Keratinocyte (primary cell): ENCODE data around the gene CDON. TPM values are rescaled to one million over a fixed set of nuclear protein-coding genes. Genes with fewer than 3 reads are reported as not detected.

ENCODE experiments used
- DNase-seq: peaks from one replicate; pipeline ENCODE4 v3.0.0-alpha.2; 2011; ENCODE audit warnings: low read depth, missing footprints, low spot score
- FAIRE-seq: peaks from 2 replicates; lab custom pipeline; 2011; peaks lifted over from hg19 to GRCh38; lab: Jason Lieb, UNC
- H2AFZ ChIP-seq: 2 replicates; pipeline ENCODE4 v1.6.0; 2012; ENCODE audit warnings: low read length, control low read depth, inconsistent platforms; ENCODE audit not compliant: control insufficient read depth
- H3K27ac ChIP-seq: 2 replicates; pipeline ENCODE4 v1.5.1; 2011; ENCODE audit warnings: low read length; ENCODE audit not compliant: control insufficient read depth, insufficient read depth
- H3K27me3 ChIP-seq: 3 replicates; pipeline ENCODE4 v1.6.0; 2011; ENCODE audit warnings: low read length; ENCODE audit not compliant: control insufficient read depth, insufficient read depth; ENCODE audit errors: extremely low read depth
- H3K36me3 ChIP-seq, 2 experiments: 2 replicates in 1 of 2; 3 replicates in 1 of 2; pipeline ENCODE4 v1.5.1; 2011; ENCODE audit warnings: low read length in 2 of 2, mild to moderate bottlenecking in 1 of 2; ENCODE audit not compliant: control insufficient read depth in 2 of 2, insufficient read depth in 2 of 2; ENCODE audit errors: extremely low read depth in 1 of 2
- H3K4me1 ChIP-seq: 3 replicates; pipeline ENCODE4 v1.5.1; 2011; ENCODE audit warnings: low read length; ENCODE audit not compliant: control insufficient read depth, insufficient read depth; ENCODE audit errors: extremely low read depth
- H3K4me2 ChIP-seq: 3 replicates; pipeline ENCODE4 v1.6.0; 2011; ENCODE audit warnings: low read depth, low read length; ENCODE audit not compliant: control insufficient read depth, insufficient read depth; ENCODE audit errors: extremely low read depth
- H3K4me3 ChIP-seq, 3 experiments: fragments of 200-600 bp in 1 of 3; sonication (generic) in 1 of 3; 2 replicates in 2 of 3; 3 replicates in 1 of 3; pipeline ENCODE4 v1.5.1; 2011 to 2016; ENCODE audit warnings: low read length in 3 of 3, mild to moderate bottlenecking in 3 of 3, control low read depth in 2 of 3, inconsistent platforms in 1 of 3, low read depth in 1 of 3, mixed read lengths in 1 of 3, mixed run types in 1 of 3, moderate library complexity in 1 of 3; ENCODE audit not compliant: control insufficient read depth in 2 of 3, insufficient read depth in 2 of 3; ENCODE audit errors: extremely low read depth in 1 of 3
- H3K79me2 ChIP-seq: 2 replicates; pipeline ENCODE4 v1.6.0; 2012; ENCODE audit warnings: low read length; ENCODE audit not compliant: control insufficient read depth, insufficient read depth
- H3K9ac ChIP-seq: 3 replicates; pipeline ENCODE4 v1.6.0; 2011; ENCODE audit warnings: low read length; ENCODE audit not compliant: control insufficient read depth, insufficient read depth; ENCODE audit errors: extremely low read depth
- H3K9me1 ChIP-seq: 3 replicates; pipeline ENCODE4 v1.6.0; 2011; ENCODE audit warnings: low read length; ENCODE audit not compliant: control insufficient read depth, insufficient read depth; ENCODE audit errors: extremely low read depth
- H3K9me3 ChIP-seq: 2 replicates; pipeline ENCODE4 v1.5.1; 2012; ENCODE audit warnings: low read depth, low read length; ENCODE audit not compliant: control insufficient read depth
- H4K20me1 ChIP-seq: 3 replicates; pipeline ENCODE4 v1.6.0; 2011; ENCODE audit warnings: low read length; ENCODE audit not compliant: control insufficient read depth, insufficient read depth; ENCODE audit errors: extremely low read depth
- CTCF ChIP-seq, 3 experiments: IDR thresholded peaks in 1 of 3; conservative IDR thresholded peaks in 1 of 3; optimal IDR thresholded peaks in 1 of 3; 2 replicates in 2 of 3; 3 replicates in 1 of 3; pipeline versions ENCODE3 to v1.5.1; 2011; ENCODE audit warnings: low read length in 3 of 3, mild to moderate bottlenecking in 3 of 3, moderate library complexity in 2 of 3, control low read depth in 1 of 3, inconsistent platforms in 1 of 3; ENCODE audit not compliant: insufficient read depth in 2 of 3; ENCODE audit errors: extremely low read depth in 1 of 3
- EZH2 ChIP-seq: IDR thresholded peaks from one replicate; pipeline ENCODE4 v1.6.1; 2012; ENCODE audit warnings: inconsistent platforms, mild to moderate bottlenecking, low read length, moderate library complexity
- dilution Hi-C: fragments of 300-500 bp; cut with MboI; formaldehyde crosslinking; loops from one replicate; pipeline ENCODE4 v1.7.0; 2020; ENCODE audit warnings: low sequenced_read_pairs; ENCODE audit not compliant: extremely low pct_ligation_motif_present
- polyA plus RNA-seq, 5 experiments: library from polyadenylated mRNA; depleted of rRNA in 3 of 5; stranded (reverse) in 3 of 5; stranded (forward) in 1 of 5; unstranded in 1 of 5; fragments of >200 nt; gene quantifications; 1 replicate in 1 of 5; 2 replicates in 3 of 5; 3 replicates in 1 of 5; pipeline versions ENCODE4 v1.2.1 to v1.2.3, GENCODE V29; 2011 to 2012; ENCODE audit warnings: missing spikeins in 2 of 5, low read depth in 1 of 5, low replicate concordance in 1 of 5

CDON gene
- polyA plus RNA-seq, 1 donor (not counting 4 experiments of a cell fraction or from before 2014, with no cell fraction given): 1.0 TPM

GRCh38 chr11:125922156-125922555, 140.5 kb downstream of the CDON start:
- dilution Hi-C loops: no loop called here
- H3K9me1 ChIP-seq: no peaks in the 10 kb centered on the region
- no peaks in the 10 kb centered on the region for H3K36me3 ChIP-seq
- no peaks in the 10 kb centered on the region for H4K20me1 ChIP-seq
- no peak overlapping the region for H2AFZ ChIP-seq
- H3K4me3 ChIP-seq: no peak overlapping the region
- H3K27ac ChIP-seq: no peak overlapping the region
- TF ChIP-seq CTCF (optimal IDR thresholded peaks at IDR 0.05 in 1 of 3, IDR thresholded peaks at IDR 0.05 in 1 of 3, conservative IDR thresholded peaks at IDR 0.05 in 1 of 3; ENCODE audit: extremely low read depth in 1 of 3, insufficient read depth in 2 of 3, low read length in 3 of 3) (no peak), EZH2 (no peak)
- no peaks in the 10 kb centered on the region for H3K27me3 ChIP-seq
- H3K9ac ChIP-seq: no peak overlapping the region
- no peak for DNase-seq
- no peaks in the 10 kb centered on the region for H3K4me1 ChIP-seq
- H3K79me2 ChIP-seq: no peaks in the 10 kb centered on the region
- H3K4me2 ChIP-seq: no peak overlapping the region
- no peaks in the 10 kb centered on the region for H3K9me3 ChIP-seq
- FAIRE-seq: no peak

- no peak for TF ChIP-seq CTCF (optimal IDR thresholded peaks at IDR 0.05 in 1 of 3, IDR thresholded peaks at IDR 0.05 in 1 of 3, conservative IDR thresholded peaks at IDR 0.05 in 1 of 3; ENCODE audit: extremely low read depth in 1 of 3, insufficient read depth in 2 of 3, low read length in 3 of 3)
- Histone ChIP-seq H3K36me3 (no peaks in the 10 kb centered on the region), H3K4me2 (no peak overlapping the region), H3K4me3 (no peak overlapping the region), H3K4me1 (no peaks in the 10 kb centered on the region), H3K9ac (no peak overlapping the region), H3K27ac (no peak overlapping the region), H2AFZ (no peak overlapping the region), H4K20me1 (no peaks in the 10 kb centered on the region), H3K9me1 (no peaks in the 10 kb centered on the region), H3K79me2 (no peaks in the 10 kb centered on the region), H3K27me3 (no peaks in the 10 kb centered on the region), H3K9me3 (no peaks in the 10 kb centered on the region)
- FAIRE-seq (no peak), DNase-seq (no peak)
- dilution Hi-C loops: no loop called here
Observed at GRCh38 chr11:125921042-125921441, 141.6 kb downstream of the CDON start.
